Activated naive CD4-positive, alpha-beta T cell treated with anti-CD3 and anti-CD28 coated beads, Interleukin-2, amount 50 U/mL, for 16 hours (primary cell): ENCODE data around the gene SEPHS2.
"Not testable (repeated sequence)": the region's sequence is repeated elsewhere in the genome, so short reads cannot be mapped to it uniquely, and the experiment has no call there.

ENCODE experiments used
- DNase-seq: peaks from one replicate; pipeline ENCODE4 v3.0.0-alpha.2; 2020

SEPHS2 gene

GRCh38 chr16:30397056-30397455 is 48.6 kb downstream of the SEPHS2 start:
- no peak for DNase-seq

GRCh38 chr16:30396627-30397026 is 49.0 kb downstream of the SEPHS2 start:
- not testable (repeated sequence) for DNase-seq

GRCh38 chr16:30395992-30396585 is 49.6 kb downstream of the SEPHS2 start:
- no peak for DNase-seq

GRCh38 chr16:30395155-30395991 is 50.3 kb downstream of the SEPHS2 start, which contains the start of gene ZNF48:
ZNF48 (plus strand) TSS chr16:30395420; CDS start chr16:30395795, 375 bp downstream.
- peak; percentile 59 for DNase-seq

GRCh38 chr16:30394592-30395154 is 51.0 kb downstream of the SEPHS2 start:
- no peak for DNase-seq
